ENCODE data around the gene AAK1.
"Not testable (repeated sequence)": the region's sequence is repeated elsewhere in the genome, so short reads cannot be mapped to it uniquely, and the experiment has no call there.

The AAK1 gene

GRCh38 chr2:69612707-69613106 lies 30.8 kb downstream of the AAK1 start:
- no peak for TF ChIP-seq CTCF (IDR thresholded peaks at IDR 0.05; ENCODE audit: control insufficient read depth, extremely low read depth, insufficient read depth)
- no peak overlapping the region for H3K4me3 ChIP-seq (ENCODE audit: low read depth, low read length)
- DNase-seq (ENCODE audit: low read depth) = no peak

GRCh38 chr2:69612200-69612599 lies 31.3 kb downstream of the AAK1 start:
- no peak overlapping the region for H3K4me3 ChIP-seq (ENCODE audit: low read depth, low read length)
- TF ChIP-seq CTCF (IDR thresholded peaks at IDR 0.05; ENCODE audit: control insufficient read depth, extremely low read depth, insufficient read depth) = no peak
- DNase-seq (ENCODE audit: low read depth) = no peak

DNA sequence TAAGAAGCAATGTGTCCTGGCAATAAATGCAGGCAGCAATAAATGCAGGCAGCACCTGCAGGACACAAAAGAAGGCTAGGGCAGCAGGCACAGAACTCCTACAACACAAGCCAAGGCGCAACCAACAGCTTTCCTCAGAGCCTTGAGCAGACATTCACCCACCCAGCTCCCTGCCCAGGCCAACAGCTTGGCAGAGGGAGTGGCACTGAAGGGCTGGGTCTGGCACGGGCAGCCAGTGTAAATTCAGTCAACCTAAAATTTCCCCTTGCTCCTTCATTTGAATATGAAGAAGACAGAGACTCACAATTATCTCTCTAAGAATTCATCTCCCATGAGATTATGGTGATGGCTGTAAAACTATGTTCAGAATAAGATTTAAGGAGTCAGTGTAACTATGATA lies 35.4 kb downstream of the AAK1 start:
- DNase-seq (ENCODE audit: low read depth) = no peak
- no peak overlapping the region for H3K4me3 ChIP-seq (ENCODE audit: low read depth, low read length)
- TF ChIP-seq CTCF (IDR thresholded peaks at IDR 0.05; ENCODE audit: control insufficient read depth, extremely low read depth, insufficient read depth) = no peak

- H3K4me3 ChIP-seq (ENCODE audit: low read depth, low read length); DNase-seq (ENCODE audit: low read depth): not testable (repeated sequence)
These were observed 36.8 kb downstream of the AAK1 start for GRCh38 chr2:69606771-69607170.

DNA sequence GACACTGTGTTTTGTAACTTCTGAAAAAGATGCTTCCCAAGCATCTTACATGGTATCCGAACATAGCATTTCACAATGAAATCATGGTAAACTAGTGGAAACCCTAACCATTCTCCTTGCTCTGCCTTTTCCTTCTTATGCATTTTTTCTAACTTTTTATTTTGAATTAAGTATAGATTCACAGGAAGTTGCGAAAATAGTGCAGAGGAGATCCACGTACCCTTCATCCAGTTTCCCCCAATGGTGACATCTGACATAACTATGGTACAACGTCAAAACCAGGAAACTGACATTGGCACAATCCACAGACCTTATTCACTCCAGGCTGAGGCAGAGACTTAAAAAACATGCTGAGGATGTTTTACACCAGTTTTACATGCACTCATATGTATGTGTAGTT lies 38.3 kb downstream of the AAK1 start:
- DNase-seq (ENCODE audit: low read depth) = no peak
- H3K4me3 ChIP-seq (ENCODE audit: low read depth, low read length) = no peak overlapping the region
- no peak for TF ChIP-seq CTCF (IDR thresholded peaks at IDR 0.05; ENCODE audit: control insufficient read depth, extremely low read depth, insufficient read depth)

- no peak overlapping the region for H3K4me3 ChIP-seq (ENCODE audit: low read depth, low read length)
- no peak for DNase-seq (ENCODE audit: low read depth)
- no peak for TF ChIP-seq CTCF (IDR thresholded peaks at IDR 0.05; ENCODE audit: control insufficient read depth, extremely low read depth, insufficient read depth)
These were observed 38.7 kb downstream of the AAK1 start for GRCh38 chr2:69604836-69605235.

DNA sequence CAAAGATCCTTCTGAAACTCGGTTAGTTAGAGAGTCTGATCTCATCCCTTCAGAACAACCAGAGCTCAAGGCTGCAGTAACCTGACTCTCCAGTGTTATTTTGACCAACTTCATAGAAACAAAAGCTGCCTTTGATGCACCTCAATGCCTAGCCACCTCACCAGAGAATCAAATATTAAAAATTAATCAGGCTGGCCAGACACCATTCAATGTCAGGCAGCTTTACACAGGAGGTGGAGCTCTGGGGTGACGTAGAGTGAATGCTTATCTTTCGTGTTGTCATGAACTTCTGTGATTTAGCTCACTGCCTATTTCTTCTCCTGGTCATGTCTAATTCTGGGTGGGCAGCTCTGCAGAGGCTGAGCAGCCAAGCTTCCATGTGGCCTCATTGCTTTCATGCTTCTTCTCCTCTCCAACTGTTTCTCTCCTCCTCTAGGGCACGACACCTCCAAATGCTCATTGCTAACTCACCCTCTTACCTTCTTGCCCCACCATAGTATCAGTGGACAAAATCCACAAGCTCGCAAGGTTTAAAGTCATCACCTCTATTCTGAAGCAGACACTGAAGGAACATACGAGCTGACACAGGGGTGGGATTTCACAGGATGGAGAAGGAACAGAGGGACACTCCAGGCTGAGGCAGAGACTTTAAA lies 39.4 kb downstream of the AAK1 start:
- no peak for DNase-seq (ENCODE audit: low read depth)
- TF ChIP-seq CTCF (IDR thresholded peaks at IDR 0.05; ENCODE audit: control insufficient read depth, extremely low read depth, insufficient read depth) = no peak
- H3K4me3 ChIP-seq (ENCODE audit: low read depth, low read length) = no peak overlapping the region
